Stimulated activated CD8-positive, alpha-beta memory T cell treated with anti-CD3 and anti-CD28 coated beads, Interleukin-2, amount 100 ng/mL, for 1 hour (primary cell): ENCODE data around the gene CNOT4.

Experiments used
- DNase-seq, 2 donors: peaks; one replicate each; pipeline ENCODE4 v3.0.0-alpha.2; 2020; ENCODE audit warnings: low read depth in 2 of 2

Gene CNOT4

DNA sequence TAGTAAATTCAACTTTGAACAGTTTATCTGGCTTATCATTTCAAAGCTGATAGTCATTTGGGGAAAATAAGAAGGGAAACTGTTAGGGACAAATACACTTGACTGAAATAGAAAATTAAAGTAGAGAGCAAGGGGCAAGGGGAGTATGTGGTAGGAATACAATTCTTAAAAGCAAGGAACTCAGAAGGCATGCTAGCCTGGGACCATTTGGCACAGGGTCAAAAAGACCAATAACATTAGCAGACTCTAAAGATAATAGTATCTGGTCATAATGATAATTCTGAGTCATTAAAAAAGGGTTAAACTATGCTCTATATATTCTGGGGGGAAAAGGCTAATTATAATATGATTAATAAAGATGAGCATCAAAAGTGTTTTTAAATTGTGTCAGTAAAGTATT lies 112.2 kb downstream of the CNOT4 start:
- DNase-seq = no peak

DNA sequence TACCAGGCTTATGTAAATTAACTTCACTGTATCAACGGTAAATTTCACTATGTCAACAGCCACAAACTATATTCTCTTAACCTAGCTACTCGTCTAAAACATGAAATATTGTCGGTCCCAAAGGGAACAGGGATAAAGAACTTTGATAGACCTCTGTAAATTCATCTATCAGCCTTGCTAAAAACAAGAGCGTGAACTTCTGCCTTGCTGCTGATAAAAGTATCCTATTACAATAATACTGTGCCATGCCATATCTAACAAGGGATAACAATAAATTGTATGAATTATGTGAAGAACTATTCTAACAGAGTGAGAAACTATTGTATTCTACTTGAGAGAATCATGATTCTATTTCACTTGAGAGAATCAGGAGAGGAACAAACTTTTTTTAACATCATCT lies 117.2 kb downstream of the CNOT4 start:
- DNase-seq = no peak

DNA sequence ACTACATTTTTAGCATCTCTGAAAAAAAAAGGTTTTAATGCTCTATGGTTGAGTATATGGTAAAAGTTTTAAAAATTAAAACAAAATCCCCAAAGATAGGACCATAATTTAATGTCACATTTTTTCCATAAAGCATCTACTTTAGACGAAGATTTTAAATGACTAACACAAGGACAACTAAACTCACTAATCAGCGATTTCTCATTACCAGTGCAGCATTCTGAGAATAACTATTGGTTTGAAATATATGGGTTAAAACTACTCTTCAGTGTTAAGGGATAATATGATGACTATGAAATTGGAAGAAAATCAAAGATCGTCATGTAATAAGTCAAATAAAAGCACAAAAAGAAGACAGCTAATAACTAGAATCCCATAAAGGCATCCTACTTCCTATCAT lies 118.4 kb downstream of the CNOT4 start:
- no peak for DNase-seq

DNA sequence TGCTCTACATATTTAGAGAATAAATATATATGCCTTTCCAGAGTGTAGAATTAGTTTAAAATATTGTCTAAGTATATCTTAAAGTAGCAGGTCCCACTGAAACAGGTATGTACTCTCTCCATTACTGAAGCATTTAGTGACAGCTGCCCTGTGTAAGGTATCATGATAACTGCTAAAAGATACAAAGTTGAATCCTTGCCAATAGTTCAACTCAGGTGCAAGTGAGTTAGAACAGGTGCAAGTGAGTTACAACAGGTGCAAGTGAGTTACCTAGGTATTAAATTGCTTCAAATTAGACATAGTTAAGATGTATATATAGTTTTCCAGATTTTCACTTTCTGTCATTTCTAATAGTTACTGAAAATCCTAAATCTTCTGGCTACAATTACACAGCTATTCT lies 119.1 kb downstream of the CNOT4 start:
- DNase-seq = no peak

DNA sequence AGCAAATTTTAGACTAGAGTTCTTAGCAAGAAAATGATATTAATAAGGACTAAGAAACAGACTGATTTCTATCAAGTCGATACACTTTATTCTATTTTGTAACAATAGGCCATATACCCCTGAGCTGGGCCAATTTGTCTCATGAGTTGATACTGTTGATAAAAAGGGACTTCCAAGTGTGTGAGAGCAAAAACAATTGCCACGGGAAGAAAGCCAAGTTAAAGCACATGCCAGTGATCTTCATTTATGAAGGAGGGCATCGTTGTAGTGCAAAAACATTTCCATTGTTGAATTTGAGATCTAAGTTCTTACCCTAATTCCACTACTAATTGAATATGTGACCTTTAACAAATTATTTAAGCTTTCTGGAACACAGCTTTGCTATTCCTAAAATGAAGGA lies 119.9 kb downstream of the CNOT4 start:
- no peak for DNase-seq

DNA sequence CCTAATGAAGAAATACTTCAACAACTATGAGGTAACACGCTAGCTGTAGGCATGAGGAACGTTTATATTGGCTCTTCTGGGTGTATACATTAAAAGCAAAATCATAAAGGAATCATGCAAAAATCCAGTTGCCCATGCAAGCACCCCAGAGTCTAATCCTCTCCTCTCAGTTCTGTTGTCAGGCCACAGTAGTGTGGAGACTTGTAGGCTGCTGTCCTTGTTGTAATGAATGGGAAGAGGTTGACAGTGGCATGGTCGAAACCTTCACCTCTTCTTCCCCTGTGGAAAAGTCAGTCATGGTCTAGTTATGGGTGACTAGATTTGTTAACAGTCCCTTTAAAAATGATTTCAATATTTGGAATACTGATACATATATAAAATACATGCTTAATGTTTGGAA lies 121.3 kb downstream of the CNOT4 start:
- DNase-seq = no peak

DNA sequence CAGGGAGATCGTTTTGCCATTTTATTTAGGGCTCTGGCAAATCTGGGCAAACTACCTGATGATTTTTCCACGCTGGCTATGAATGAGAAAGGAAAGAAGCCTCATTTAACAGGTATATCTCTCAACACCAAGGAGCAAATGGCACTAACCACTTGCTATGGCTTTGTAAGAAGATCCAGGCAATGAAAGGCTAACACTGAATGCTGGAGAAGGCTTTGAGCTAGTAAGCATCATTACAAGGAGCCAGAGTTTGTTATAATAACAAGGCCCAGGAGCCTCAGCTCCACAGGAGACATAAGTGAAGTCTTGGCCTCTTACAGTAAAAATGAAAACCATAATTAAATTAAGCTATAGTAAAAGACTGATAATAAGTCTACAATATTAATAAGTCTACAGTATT lies 123.1 kb downstream of the CNOT4 start:
- DNase-seq = no peak

DNA sequence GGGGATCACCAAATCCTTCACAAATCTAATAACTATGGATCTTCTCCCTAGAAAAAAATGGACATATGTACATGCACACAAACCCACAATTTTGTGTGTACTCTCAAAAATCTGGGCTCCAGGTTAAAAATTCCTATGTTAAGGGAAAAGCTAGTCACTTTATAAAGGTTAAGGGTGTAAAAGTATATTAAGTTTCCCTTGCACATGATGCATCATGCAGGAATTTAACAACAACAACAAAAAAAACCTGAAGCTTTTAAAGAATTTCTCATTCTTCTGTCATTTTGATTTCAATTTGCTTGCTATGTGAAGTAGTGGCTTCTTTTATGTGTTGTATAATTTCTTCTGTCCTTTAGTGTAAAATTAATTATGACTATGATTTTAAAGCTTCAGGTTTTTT lies 123.7 kb downstream of the CNOT4 start:
- DNase-seq = no peak

DNA sequence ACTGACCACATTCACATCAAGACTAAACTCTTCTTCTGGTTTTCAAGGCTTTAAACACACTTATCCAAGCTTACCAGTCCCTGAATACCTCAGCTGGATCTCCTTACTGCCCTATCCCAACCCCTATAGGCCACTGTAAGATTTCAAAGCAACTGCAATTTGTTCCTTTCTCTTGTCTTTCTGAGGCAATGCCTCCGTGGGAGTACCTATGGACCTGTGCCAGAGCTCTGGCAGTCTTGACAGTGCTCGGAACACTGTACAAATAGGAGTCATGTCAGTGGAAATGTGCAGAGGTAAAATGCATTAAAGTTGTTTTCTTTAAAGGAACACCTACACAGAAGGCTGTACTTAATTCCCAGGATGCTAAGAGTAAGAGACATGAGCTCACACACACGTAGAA lies 124.7 kb downstream of the CNOT4 start:
- no peak for DNase-seq

DNA sequence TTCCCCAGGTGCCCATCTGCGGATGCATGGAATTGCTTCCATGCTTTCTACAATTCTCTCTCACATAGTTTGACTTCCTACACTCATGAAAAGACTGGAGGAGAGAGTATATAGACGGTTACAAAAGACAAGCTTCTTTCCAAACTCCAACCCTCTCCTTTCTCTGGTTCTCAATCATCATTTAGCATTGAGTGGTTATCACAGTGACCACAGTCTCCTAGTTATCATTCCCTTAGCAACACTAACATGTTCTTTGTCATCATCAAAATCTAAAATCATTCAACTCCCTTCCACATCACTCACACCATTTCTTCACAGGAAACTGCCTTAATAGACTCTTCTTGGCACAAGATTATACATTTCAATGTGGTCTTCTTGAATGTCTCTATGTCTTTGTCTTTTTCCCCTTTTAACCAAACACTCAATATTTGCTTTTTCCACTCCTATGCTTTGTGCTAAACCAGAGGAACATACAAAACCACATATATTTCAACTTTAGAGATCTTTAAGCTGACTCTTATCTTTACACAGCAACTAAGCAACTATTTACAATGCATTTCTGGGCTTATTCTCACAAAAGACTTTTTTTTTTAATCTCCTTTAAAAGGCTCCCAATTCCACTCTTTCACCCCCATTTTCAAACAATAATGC lies 126.3 kb downstream of the CNOT4 start:
- DNase-seq = no peak

DNA sequence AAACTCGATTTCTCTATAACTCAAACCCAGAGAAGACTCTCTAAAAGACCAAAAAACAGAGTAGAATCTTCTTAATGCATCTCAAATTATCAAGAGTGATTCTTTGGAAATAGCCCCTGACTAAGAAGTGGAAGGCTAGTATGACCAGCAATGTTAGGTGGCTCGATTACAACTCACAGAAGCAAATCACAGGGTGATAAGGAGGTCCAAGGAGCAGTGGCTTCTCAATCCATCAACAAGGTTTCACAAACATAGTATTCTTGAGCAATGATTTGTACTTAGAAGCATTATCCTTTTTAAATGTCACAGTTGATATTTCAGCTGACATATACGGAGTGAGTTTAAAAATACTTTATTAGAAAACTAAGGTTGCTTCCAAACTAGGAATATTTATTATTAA lies 127.7 kb downstream of the CNOT4 start:
- no peak for DNase-seq

DNA sequence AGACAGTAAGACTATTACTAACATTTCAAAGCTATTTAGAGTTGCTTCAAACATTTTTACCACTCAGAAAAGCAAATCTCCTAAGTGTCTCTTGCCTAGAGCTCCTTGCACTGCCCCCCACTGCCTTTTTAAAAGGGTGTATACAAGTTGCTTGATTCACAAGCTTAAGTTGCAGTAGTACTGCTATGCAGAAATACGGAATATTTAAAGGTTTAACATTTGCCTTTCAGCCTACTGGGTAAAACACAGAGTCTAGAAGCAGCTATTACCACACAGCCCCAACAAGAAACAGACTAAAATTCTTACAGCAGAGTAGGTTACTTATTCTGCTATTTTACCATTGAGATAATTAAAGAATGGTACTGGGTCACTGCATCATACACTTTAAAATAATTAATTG lies 128.5 kb downstream of the CNOT4 start:
- DNase-seq = no peak

DNA sequence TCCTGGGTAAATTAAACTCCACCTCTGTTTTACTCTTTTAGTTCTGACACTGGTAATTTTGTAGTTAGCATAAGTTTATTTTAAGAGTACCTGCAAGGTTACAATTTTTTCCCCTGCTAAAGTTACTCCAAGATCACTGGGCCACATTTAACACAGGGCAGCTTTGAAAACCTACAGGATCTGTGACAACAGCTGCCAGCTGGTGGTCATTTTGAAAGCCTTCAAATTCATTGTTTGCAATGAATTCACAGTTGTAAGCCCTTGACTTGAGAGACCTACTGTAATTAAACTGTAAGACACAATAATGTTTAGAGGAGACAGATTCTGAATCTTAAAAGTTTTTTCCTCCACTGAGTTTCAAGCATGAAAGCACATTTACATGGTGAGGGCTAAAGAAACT lies 129.6 kb downstream of the CNOT4 start:
- DNase-seq = no peak

DNA sequence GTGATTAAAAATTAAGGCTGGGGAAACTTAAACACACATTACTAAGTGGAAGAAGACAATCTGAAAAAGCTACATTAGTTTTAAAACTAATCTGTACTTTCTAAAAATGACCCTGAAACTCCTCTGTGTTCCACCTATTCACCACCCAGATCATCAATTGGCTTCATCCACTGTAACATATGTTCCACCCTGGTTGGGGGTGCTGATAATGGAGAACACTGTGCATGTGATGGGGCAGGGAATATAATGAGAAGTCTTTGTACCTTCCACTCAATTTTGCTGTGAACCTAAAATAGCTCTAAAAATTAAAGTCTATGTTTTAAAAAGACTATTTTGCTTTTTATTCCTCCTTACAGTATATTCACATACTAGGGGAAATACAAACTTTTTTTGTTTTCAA lies 132.7 kb downstream of the CNOT4 start:
- DNase-seq = no peak

DNA sequence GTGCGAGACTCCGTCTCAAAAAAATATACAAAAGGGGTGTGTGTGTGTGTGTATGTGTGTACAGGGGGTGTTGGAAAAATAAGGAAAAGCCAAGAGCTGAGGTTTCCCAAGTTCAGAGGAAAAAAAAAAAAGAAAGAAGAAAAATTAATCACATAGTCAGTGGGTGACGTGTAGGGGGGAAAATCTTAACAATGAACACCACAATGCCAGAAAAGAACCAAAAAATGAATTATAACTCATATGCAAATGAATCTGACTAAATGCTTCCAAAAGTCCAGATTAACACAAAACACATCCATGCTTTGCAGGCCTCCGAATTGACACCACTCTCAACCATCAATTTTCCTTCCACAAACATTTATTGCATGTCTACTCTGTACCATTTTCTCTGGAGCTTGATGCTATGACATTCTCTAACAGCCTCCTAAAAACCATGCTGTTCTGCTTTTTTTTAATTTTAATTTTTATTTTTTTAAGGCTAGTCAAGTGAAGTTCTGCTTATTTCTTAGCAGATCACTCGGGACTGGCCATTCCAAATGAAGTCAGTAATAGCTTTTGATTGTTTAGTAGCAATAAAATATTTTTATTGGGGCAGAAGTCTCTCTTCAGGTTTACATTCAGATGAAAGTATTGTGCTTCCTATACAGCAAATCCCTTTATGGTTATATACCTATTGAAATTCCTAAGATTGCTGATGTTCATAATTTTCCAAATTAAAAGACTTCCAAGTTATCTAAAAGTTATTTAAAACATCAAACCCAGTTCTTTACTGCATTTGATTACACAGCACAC lies 133.8 kb downstream of the CNOT4 start:
- no peak for DNase-seq

DNA sequence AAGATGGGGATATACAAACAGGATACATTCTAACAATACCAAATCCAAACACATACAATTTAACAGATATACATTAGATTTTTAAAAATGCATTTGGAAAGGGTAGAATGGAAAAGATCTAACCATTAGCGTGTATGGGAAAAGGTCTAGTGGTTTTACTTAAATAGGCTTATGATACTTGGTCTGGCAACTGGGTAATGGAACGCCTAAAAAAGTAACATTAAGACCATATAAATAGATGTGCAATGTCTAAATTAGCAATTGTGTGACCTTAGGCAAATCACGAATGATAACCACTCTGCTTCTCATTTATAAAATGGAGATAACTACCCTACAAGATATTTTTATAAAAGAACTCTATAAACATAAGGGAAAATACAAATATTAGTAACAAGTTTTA lies 135.2 kb downstream of the CNOT4 start:
- no peak for DNase-seq

DNA sequence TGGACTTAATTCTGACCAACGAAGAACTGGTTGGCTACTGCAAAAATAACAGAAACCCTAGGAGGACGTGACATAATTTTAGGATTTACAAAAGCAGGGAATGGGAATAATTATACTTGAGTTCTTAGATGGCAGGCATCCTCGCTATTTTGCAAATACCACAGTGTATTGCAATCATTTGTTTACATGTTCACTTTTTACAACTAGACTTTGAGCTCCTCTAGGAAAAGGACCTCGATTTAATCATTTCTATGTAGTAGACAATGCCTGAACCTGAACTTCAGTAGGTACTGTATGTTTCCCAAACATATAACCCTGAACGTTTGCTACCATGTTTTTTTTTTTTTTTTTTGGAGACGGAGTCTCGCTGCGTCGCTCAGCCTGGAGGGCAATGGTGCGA lies 137.7 kb downstream of the CNOT4 start:
- no peak for DNase-seq

DNA sequence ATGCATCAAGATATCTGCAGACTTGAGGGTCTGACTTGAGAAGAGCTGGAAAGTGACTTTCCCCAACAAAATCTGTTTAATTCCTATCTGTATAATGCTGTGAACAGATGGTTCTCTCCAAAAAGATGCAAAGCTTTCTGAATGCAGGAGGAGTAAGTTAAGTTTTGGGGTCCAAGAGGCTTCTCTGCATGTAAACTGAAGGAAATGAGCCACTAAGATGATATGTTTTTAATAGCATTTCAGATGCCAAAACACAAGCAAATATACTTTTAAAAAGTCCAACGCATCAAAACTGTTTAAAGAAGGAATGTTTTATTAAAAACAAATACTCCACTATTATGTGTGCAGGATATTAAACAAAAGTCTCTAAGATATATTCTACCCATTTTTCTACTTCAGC lies 139.2 kb downstream of the CNOT4 start:
- no peak for DNase-seq

DNA sequence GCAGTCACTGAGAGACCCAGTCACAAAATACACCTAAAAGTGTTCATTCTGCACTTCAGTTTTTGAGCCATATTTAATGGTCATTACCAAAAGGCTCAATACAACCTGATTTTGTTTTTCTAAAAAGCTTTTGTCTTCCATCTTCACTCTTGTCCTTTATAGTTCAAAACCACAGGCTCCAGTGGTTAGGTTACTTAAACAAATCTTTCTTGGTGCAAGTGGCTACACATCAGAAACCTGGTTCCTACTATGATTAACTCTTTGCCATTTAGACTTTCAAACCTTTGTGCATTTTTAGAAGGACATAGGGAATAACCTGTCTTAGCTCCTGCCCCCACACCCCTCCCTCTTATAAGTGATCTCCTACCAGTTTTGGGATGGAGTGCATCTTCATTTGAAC lies 140.5 kb downstream of the CNOT4 start:
- no peak for DNase-seq

DNA sequence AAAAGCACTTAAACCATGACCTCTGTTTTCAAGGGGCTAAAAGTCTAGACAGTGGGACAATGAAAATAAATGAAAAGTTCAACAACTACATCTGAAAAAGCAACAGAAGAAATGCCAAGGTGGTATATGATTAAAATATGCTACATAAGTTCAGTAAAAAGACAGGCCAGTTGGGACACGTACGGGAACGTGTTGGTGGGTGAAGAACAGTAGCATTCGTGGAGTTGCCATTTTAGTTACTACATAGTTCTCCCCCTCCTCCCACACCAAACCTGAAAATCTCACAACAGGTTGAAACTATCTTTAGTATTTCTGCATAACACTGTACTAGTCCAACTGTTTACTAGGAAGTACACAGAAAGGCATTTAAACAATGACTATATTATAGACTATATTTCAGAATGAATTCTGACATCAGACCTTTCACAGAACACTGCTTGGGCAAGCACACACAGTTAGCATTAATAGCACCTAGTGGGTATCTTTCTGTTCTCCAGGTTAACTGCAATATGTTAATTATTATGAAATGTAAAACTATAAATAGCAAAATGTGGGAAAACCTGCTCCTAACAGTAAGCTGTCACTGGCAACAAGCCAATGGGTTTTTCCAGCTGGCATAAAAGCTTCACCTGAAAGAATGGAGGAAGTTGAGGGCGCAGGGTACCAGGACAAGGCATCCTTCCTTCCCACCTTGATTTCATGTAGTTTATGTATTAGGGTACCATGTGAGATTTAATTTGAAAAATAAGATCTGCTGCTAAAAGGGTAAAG lies 141.3 kb downstream of the CNOT4 start:
- no peak for DNase-seq

DNA sequence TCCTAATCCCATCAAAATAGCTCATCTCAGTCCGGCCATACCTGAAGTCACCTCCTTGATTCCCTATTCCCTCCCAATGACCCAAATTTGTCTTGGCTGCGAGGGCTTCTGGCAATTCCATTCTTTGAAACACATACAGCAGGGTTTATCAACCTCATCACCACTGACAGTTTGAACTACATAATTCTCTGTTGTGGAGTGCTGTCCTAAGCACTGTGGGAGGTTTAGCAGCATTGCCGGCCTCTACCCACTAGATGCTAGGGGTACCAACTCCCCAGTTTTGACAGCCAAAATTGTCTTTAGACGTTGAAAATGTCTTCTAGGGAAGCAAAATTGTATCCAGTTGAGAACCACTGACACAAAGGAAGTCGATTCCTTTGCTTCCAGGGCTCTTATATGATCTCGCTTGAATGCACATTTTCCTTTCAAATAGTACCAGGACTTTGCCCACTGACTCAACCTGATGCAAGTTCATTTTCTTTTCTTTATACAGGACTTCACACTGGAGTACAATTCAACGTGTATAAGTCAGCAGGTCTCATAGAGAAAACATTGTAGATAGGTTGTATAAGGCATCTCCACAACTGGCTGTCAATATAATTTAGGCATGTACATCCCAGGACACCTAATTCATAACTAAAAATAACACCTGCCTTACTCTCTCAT lies 142.9 kb downstream of the CNOT4 start:
- no peak for DNase-seq

DNA sequence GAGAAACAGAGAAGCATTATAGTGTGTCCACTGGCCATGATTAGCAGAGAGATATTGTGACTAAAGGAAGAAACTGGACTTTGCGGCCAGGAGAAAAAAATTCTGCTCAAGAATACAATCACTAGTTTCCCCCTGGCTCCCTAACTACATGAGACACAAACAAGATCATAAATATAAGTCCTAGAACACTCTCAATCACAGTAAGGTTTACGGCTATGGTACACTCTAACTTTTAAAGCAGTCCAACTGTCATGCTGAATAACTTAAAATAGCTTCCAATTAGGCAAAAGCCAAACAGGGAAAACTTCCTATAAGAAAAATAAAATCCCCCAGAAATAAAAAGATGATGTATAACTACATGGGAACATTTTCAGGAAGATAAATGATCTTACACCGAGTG lies 144.2 kb downstream of the CNOT4 start:
- no peak for DNase-seq
